ENCODE results near the gene ABLIM1.

GRCh38 chr10:114626841-114627240, 31.2 kb downstream of the ABLIM1 start:
- TF ChIP-seq CTCF (IDR thresholded peaks at IDR 0.05; ENCODE audit: low read depth, low read length): no peak
- TF ChIP-seq EZH2phosphoT487 (IDR thresholded peaks at IDR 0.05; ENCODE audit: low read depth): no peak
